ENCODE measurements around the gene HSD17B4.

The HSD17B4 gene

DNA sequence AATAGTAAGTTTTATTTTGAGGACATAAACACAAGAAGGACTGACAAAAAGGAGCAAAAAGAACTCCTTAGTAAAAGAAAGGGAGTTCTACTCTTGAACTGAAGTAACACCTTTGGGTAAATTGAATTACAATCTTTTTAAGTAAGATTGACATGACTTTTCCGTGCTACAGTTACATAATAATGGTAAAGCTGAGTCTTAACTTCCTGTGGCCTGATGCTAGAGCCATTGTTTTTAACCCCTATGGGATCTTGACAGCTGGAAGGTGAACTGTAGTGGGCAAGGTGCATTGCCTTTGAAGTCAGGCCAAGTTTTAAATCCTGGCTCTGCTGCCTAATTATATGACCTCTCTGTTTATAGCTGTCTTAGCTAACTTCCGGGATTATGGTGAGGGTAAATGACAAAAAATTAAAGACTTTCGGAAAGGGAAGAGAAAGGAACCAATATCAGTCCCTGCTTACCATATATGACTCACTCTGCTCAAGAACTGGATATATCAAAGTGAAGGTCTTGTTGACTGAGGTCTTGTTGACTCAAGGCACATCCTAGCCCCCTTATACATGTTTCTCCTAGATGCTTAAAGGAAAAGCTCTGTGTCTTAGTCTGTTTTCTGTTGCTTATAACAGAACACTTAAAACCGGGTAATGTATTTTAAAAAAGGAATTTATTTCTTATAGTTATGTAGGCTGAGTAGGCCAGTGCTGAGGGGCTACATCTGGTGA lies 6.8 kb downstream of the HSD17B4 start:
- Histone ChIP-seq H3K4me3 (ENCODE audit: low read length) (no peak overlapping the region), H4K20me1 (ENCODE audit: control insufficient read depth, insufficient read depth, low read depth, low read length) (no peaks in the 10 kb centered on the region), H3K27me3 (ENCODE audit: control insufficient read depth, low read length) (no peaks in the 10 kb centered on the region), H3F3A (ENCODE audit: control insufficient read depth, insufficient read depth) (no peaks in the 10 kb centered on the region), H3K4me2 (ENCODE audit: low read length) (no peak overlapping the region), H3K27ac (ENCODE audit: low read depth, low read length) (no peak overlapping the region), H3K4me1 (ENCODE audit: control insufficient read depth, low read length) (0 out of 2 replicates have a peak, but pooled peaks cover 3% of the 10 kb centered on the region), H3K9me3 (ENCODE audit: control insufficient read depth, insufficient read depth, low read length) (no peaks in the 10 kb centered on the region), H3K79me2 (ENCODE audit: control insufficient read depth, low read length) (no peaks in the 10 kb centered on the region), H3K36me3 (ENCODE audit: control insufficient read depth, low read length) (no peaks in the 10 kb centered on the region), H3K9me2 (replicated peaks; ENCODE audit: control insufficient read depth, low read length) (no peaks in the 10 kb centered on the region)
- TF ChIP-seq, protein P1, sequence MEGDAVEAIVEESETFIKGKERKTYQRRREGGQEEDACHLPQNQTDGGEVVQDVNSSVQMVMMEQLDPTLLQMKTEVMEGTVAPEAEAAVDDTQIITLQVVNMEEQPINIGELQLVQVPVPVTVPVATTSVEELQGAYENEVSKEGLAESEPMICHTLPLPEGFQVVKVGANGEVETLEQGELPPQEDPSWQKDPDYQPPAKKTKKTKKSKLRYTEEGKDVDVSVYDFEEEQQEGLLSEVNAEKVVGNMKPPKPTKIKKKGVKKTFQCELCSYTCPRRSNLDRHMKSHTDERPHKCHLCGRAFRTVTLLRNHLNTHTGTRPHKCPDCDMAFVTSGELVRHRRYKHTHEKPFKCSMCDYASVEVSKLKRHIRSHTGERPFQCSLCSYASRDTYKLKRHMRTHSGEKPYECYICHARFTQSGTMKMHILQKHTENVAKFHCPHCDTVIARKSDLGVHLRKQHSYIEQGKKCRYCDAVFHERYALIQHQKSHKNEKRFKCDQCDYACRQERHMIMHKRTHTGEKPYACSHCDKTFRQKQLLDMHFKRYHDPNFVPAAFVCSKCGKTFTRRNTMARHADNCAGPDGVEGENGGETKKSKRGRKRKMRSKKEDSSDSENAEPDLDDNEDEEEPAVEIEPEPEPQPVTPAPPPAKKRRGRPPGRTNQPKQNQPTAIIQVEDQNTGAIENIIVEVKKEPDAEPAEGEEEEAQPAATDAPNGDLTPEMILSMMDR (IDR thresholded peaks at IDR 0.05; ENCODE audit: low read depth, low read length, poor library complexity, severe bottlenecking): no peak
- no peak for TF ChIP-seq EZH2phosphoT487 (IDR thresholded peaks at IDR 0.05; ENCODE audit: borderline replicate concordance, low read length)

DNA sequence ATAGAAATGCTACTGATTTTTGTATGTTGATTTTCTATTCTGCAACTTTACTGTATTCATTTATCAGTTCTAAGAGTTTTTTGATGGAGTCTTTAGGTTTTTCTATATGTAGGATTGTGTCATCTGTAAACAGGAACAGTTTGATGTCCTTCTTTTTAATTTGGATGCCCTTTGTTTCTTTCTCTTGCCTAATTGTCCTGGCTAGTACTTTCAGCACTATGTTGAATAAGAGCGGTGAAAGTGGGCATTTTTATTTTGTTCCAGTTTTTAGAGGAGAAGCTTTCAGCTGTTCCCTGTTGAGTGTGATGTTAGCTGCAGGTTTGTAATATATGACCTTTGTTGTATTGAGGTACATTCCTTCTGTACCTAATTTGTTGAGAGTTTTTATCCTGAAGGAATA lies 13.3 kb downstream of the HSD17B4 start:
- H3K4me2 ChIP-seq (ENCODE audit: low read length): no peak overlapping the region
- H3K4me3 ChIP-seq (ENCODE audit: low read length): no peak overlapping the region
- H3K36me3 ChIP-seq (ENCODE audit: control insufficient read depth, low read length): no peaks in the 10 kb centered on the region; the same call in 1 of the 2 replicates
- 0 out of 2 replicates have a peak, but pooled peaks cover 3% of the 10 kb centered on the region for H3K4me1 ChIP-seq (ENCODE audit: control insufficient read depth, low read length)
- no peaks in the 10 kb centered on the region for H3K9me2 ChIP-seq (replicated peaks; ENCODE audit: control insufficient read depth, low read length)
- no peaks in the 10 kb centered on the region for H3F3A ChIP-seq (ENCODE audit: control insufficient read depth, insufficient read depth)
- no peaks in the 10 kb centered on the region for H3K9me3 ChIP-seq (ENCODE audit: control insufficient read depth, insufficient read depth, low read length)
- H3K27me3 ChIP-seq (ENCODE audit: control insufficient read depth, low read length): no peaks in the 10 kb centered on the region
- H3K79me2 ChIP-seq (ENCODE audit: control insufficient read depth, low read length): no peaks in the 10 kb centered on the region; the same call in 1 of the 2 replicates
- no peaks in the 10 kb centered on the region for H4K20me1 ChIP-seq (ENCODE audit: control insufficient read depth, insufficient read depth, low read depth, low read length)
- no peak overlapping the region for H3K27ac ChIP-seq (ENCODE audit: low read depth, low read length)
- TF ChIP-seq EZH2phosphoT487 (IDR thresholded peaks at IDR 0.05; ENCODE audit: borderline replicate concordance, low read length): no peak
- TF ChIP-seq, protein P1 (IDR thresholded peaks at IDR 0.05; ENCODE audit: low read depth, low read length, poor library complexity, severe bottlenecking): no peak

DNA sequence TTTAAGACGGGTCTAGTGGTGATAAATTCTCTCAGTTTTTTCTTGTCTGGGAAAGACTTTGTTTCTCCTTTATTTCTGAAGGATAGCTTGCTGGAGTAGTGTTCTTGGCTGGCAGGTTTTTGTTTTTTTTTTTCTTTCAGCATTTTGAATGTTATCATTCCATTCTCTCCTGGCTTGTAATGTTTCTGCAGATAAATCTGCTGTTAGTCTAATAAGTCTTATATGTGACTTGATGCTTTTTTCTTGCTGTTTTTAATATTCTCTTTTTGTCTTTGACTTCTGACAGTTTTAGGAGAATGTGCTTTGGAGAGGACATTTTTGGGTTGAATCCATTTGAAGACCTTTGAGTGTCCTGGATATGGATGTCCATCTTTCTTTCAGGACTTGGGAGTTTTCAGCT lies 16.0 kb downstream of the HSD17B4 start:
- H3F3A ChIP-seq (ENCODE audit: control insufficient read depth, insufficient read depth): no peaks in the 10 kb centered on the region
- H4K20me1 ChIP-seq (ENCODE audit: control insufficient read depth, insufficient read depth, low read depth, low read length): no peaks in the 10 kb centered on the region
- 0 out of 2 replicates have a peak, but pooled peaks cover under 1% of the 10 kb centered on the region for H3K4me1 ChIP-seq (ENCODE audit: control insufficient read depth, low read length)
- no peaks in the 10 kb centered on the region for H3K27me3 ChIP-seq (ENCODE audit: control insufficient read depth, low read length)
- no peaks in the 10 kb centered on the region for H3K9me2 ChIP-seq (replicated peaks; ENCODE audit: control insufficient read depth, low read length)
- no peak overlapping the region for H3K27ac ChIP-seq (ENCODE audit: low read depth, low read length)
- H3K4me3 ChIP-seq (ENCODE audit: low read length): no peak overlapping the region
- H3K9me3 ChIP-seq (ENCODE audit: control insufficient read depth, insufficient read depth, low read length): no peaks in the 10 kb centered on the region
- TF ChIP-seq, protein P1 (IDR thresholded peaks at IDR 0.05; ENCODE audit: low read depth, low read length, poor library complexity, severe bottlenecking): no peak
- TF ChIP-seq EZH2phosphoT487 (IDR thresholded peaks at IDR 0.05; ENCODE audit: borderline replicate concordance, low read length): no peak
- H3K79me2 ChIP-seq (ENCODE audit: control insufficient read depth, low read length): no peaks in the 10 kb centered on the region; the same call in 1 of the 2 replicates
- H3K4me2 ChIP-seq (ENCODE audit: low read length): no peak overlapping the region
- H3K36me3 ChIP-seq (ENCODE audit: control insufficient read depth, low read length): no peaks in the 10 kb centered on the region; the same call in 1 of the 2 replicates
